Left ventricle myocardium inferior (tissue), 1 donor: Measurements from ENCODE around the gene TMEM185B. TPM values are rescaled to one million over a fixed set of nuclear protein-coding genes. Genes with fewer than 3 reads are reported as not detected.

Experiments used
- DNase-seq: peaks from one replicate; pipeline ENCODE4 v3.0.0-alpha.2; 2020
- H3K27ac ChIP-seq: fragments of 200-600 bp; replicated peaks from 2 replicates; pipeline ENCODE4 v1.8.0; 2021
- H3K27me3 ChIP-seq: fragments of 200-600 bp; 2 replicates; pipeline ENCODE4 v1.8.0; 2021; ENCODE audit warnings: low read depth
- H3K36me3 ChIP-seq: fragments of 200-600 bp; 2 replicates; pipeline ENCODE4 v1.8.0; 2021
- H3K4me1 ChIP-seq: fragments of 200-600 bp; 2 replicates; pipeline ENCODE4 v1.8.0; 2021
- H3K4me3 ChIP-seq: fragments of 200-600 bp; 2 replicates; pipeline ENCODE4 v1.8.0; 2021; ENCODE audit warnings: mild to moderate bottlenecking, moderate library complexity
- H3K9me3 ChIP-seq: fragments of 200-600 bp; replicated peaks from 2 replicates; pipeline ENCODE4 v1.8.0; 2021
- intact Hi-C: fragments of 100-400 bp; cut with micrococcal nuclease; formaldehyde crosslinking; loops from one replicate; pipeline ENCODE4 v1.11.0; 2022
- total RNA-seq: library from RNA; stranded (reverse); fragmentation: NEBNext Ultra II Directional; extraction: Animal tissue kit (Norgen Biotek cat#: 25700); gene quantifications from one replicate; pipeline ENCODE4 v1.2.1, GENCODE V29; 2021
- TF ChIP-seq, protein P1 (sequence below): fragments of 200-600 bp; IDR thresholded peaks from 2 replicates; pipeline ENCODE4 v1.8.0; 2021; ENCODE audit warnings: antibody characterized with exemption, mild to moderate bottlenecking, borderline replicate concordance
- donor health status: DM: no; HTN: yes; CAD: no; lungs with severe emphysema.

Gene TMEM185B
- total RNA-seq, 1 donor from 2014 or later, result 21.0 TPM

DNA sequence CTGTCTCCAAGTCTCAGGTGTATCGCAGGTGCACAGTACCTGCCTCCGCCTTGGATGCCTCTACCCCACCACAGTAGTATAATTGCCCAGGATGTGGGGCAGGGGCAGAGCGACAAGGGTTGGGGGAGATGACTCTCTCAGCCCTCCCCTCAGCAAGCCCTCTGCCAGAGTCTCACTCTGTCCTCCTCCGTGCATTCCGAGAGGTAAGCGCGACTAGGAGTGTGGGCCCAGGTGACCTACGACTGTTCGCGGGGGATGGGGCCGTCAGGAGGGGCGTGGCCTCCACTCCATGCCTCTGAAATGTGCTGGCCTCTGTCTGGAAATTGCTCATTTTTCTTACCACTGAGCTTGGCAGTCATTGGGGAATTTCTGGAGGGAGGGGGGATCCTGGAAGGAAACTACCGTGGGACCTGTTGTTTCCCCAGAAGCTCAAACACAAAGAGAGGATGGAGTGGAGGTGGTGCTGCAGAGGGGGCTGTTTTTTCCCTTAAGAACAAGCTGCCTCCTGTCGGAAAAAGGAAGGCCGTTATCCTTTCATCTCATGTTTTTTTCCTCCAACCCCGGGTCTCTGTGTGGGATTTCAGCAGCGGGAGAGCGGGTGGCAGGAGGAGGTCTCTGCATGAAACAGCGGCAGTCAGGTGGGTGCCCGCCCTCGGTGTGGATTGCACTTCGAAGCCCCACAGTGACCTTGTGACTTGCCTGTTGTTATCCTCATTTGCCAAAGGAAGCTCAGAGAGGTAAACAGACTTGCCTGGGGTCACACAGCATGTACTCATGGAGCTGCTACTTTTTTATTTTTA is 16.5 kb upstream of the TMEM185B start:
- peak overlapping the region; percentile 32 for H3K4me3 ChIP-seq
- no peaks in the 10 kb centered on the region for H3K36me3 ChIP-seq
- peaks cover 21% of the 10 kb centered on the region for H3K27me3 ChIP-seq
- H3K4me1 ChIP-seq, result peaks cover 28% of the 10 kb centered on the region
- peak overlapping the region; percentile 77 for H3K27ac ChIP-seq
- peaks cover 3% of the 10 kb centered on the region for H3K9me3 ChIP-seq
- intact Hi-C loops, result no loop called here
- peak; percentile 47 for DNase-seq
- TF ChIP-seq, protein P1, sequence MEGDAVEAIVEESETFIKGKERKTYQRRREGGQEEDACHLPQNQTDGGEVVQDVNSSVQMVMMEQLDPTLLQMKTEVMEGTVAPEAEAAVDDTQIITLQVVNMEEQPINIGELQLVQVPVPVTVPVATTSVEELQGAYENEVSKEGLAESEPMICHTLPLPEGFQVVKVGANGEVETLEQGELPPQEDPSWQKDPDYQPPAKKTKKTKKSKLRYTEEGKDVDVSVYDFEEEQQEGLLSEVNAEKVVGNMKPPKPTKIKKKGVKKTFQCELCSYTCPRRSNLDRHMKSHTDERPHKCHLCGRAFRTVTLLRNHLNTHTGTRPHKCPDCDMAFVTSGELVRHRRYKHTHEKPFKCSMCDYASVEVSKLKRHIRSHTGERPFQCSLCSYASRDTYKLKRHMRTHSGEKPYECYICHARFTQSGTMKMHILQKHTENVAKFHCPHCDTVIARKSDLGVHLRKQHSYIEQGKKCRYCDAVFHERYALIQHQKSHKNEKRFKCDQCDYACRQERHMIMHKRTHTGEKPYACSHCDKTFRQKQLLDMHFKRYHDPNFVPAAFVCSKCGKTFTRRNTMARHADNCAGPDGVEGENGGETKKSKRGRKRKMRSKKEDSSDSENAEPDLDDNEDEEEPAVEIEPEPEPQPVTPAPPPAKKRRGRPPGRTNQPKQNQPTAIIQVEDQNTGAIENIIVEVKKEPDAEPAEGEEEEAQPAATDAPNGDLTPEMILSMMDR, result peak; percentile 15

DNA sequence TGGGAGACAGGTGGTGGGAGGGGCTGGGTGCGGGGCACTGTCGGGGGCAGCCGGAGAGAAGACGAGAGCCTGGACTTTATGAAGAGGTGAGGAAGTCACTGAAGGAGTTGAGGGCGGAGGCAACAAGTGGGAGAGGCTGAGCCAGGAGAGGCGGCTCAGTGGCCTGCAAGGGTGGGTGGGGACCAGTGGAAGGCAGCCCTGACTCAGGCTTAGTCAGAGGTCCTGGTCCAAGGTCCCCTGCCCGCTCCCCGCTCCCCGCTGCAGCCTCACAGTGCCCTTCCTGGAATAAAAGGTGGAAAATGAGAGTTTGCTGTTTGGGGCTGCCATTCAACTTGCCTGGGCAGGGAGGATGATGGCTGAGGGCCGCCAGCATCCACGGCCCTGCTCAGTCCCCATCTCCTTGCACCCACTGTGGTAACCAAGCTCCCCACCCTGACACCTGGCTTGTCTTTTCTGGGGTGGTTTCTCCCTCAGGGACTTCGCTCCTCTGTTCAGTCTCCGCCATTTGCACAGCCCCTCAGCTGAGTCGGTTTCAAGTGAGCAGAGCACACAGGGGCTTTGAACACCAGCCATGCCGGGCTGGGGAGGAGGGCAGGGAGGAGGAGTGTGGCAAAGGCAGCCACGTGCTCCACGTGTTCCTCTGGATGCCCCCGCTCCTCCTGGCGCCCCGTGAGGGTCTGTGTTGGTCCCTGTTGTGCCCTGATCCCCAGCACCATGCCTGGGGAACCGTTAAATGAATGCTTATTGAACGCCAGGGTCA is 15.7 kb upstream of the TMEM185B start:
- intact Hi-C loops, result no loop called here
- H3K36me3 ChIP-seq, result no peaks in the 10 kb centered on the region
- H3K4me1 ChIP-seq, result peaks cover 28% of the 10 kb centered on the region
- peaks cover 21% of the 10 kb centered on the region for H3K27me3 ChIP-seq
- TF ChIP-seq, protein P1, result no peak
- peaks cover 3% of the 10 kb centered on the region for H3K9me3 ChIP-seq
- peak overlapping the region; percentile 15 for H3K4me3 ChIP-seq
- H3K27ac ChIP-seq, result peak overlapping the region; percentile 77
- DNase-seq, result no peak

DNA sequence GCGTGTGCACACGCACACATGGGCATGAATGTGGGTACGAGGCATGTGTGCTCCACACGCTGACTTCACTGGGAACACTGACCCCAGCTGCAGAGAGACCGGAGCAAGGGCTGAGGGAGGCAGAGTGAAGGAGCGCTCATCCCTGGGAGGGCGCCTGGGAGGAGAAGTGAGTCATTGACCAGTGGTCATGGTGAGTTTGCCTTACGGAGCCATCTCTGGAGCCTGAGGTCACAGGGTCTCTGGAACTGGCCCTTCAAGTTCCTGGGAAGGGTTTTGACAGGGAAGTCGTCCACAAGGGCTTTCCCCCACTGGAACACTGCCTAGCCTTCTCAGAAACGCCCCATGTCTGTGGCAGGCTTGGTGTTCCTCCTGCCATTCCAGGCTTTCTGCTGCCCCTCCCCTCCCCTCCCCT is 14.3 kb upstream of the TMEM185B start:
- H3K4me1 ChIP-seq, result peaks cover 28% of the 10 kb centered on the region

DNA sequence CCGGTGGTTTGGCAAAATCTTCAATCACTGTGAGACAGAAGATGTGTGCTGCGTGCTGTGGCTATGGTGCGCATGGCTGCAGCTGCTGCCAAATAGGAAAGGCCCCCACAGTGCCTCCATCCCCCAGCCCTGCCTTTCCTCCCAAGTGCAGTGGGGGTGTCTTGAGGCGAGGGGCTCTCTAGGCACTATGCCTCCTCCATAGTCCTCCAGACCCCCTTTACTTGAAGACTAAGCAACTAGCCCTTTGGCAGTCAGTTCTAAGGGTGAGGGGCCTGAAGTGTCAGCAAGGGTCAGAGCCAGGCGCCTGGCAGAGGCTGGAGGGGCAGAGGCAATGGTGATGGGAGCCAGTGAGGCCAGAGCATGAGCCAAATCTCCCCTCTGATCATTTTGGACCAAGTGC is 13.6 kb upstream of the TMEM185B start:
- peaks cover 21% of the 10 kb centered on the region for H3K27me3 ChIP-seq
- H3K4me3 ChIP-seq, result no peak overlapping the region
- peaks cover 3% of the 10 kb centered on the region for H3K9me3 ChIP-seq
- TF ChIP-seq, protein P1, result no peak
- H3K4me1 ChIP-seq, result peaks cover 27% of the 10 kb centered on the region
- DNase-seq, result no peak
- intact Hi-C loops, result no loop called here
- H3K27ac ChIP-seq, result no peak overlapping the region
- H3K36me3 ChIP-seq, result no peaks in the 10 kb centered on the region

More for the DNA sequence above, 14.3 kb upstream of the TMEM185B start:
- Histone ChIP-seq H3K4me3 (no peak overlapping the region), H3K27ac (no peak overlapping the region), H3K27me3 (peaks cover 21% of the 10 kb centered on the region), H3K9me3 (peaks cover 3% of the 10 kb centered on the region), H3K36me3 (no peaks in the 10 kb centered on the region)
- DNase-seq, result no peak
- TF ChIP-seq, protein P1, result no peak
- intact Hi-C loops, result no loop called here

DNA sequence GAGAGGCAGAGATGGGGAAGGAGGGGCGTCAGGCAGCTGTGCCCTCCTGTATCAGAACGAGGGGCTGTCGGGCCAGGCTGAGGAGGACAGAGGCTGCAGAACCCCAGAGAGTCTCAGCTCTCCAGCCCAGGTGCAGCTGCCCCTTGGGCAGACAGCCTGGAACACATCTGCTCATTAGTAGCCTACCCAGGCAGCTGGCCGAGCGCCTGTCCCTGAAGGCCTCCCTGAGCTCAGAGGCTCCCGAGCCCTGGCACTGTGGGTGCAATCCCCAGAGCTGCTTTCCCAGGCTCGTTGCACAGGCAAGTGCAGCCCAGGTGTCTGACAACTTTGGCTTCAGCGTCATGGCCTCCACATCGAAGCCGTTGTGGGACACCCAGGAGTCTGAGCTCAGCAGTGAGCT is 13.1 kb upstream of the TMEM185B start:
- intact Hi-C loops, result no loop called here
- H3K27me3 ChIP-seq, result peaks cover 21% of the 10 kb centered on the region
- no peaks in the 10 kb centered on the region for H3K36me3 ChIP-seq
- H3K9me3 ChIP-seq, result peaks cover 3% of the 10 kb centered on the region
- no peak overlapping the region for H3K4me3 ChIP-seq
- TF ChIP-seq, protein P1, result no peak
- H3K27ac ChIP-seq, result no peak overlapping the region
- DNase-seq, result no peak
- peaks cover 22% of the 10 kb centered on the region for H3K4me1 ChIP-seq
